ENCODE measurements around the gene GPR35.
"Not testable (repeated sequence)": the region's sequence is repeated elsewhere in the genome, so short reads cannot be mapped to it uniquely, and the experiment has no call there.

GPR35 gene

GRCh38 chr2:240601831-240602160, 23.5 kb upstream of the GPR35 start:
- no peak for DNase-seq (ENCODE audit: low read depth in 2 of 3, low spot score in 2 of 3)

GRCh38 chr2:240602266-240603050, 22.8 kb upstream of the GPR35 start:
- no peak for DNase-seq (ENCODE audit: low read depth in 2 of 3, low spot score in 2 of 3)

- no peak for DNase-seq (ENCODE audit: low read depth in 2 of 3, low spot score in 2 of 3)
Measured at GRCh38 chr2:240603081-240603835, 22.0 kb upstream of the GPR35 start.

GRCh38 chr2:240603846-240604245, 21.4 kb upstream of the GPR35 start:
- no peak for DNase-seq (ENCODE audit: low read depth in 2 of 3, low spot score in 2 of 3)

GRCh38 chr2:240604291-240604938, 20.9 kb upstream of the GPR35 start:
- no peak for DNase-seq (ENCODE audit: low read depth in 2 of 3, low spot score in 2 of 3)

GRCh38 chr2:240604939-240605716, 20.2 kb upstream of the GPR35 start:
- DNase-seq (ENCODE audit: low read depth in 2 of 3, low spot score in 2 of 3), result no peak

- no peak for DNase-seq (ENCODE audit: low read depth in 2 of 3, low spot score in 2 of 3)
Measured at GRCh38 chr2:240605867-240606743, 19.2 kb upstream of the GPR35 start.

GRCh38 chr2:240611601-240612210, 13.6 kb upstream of the GPR35 start:
- no peak for DNase-seq (ENCODE audit: low read depth in 2 of 3, low spot score in 2 of 3)

- no peak for DNase-seq (ENCODE audit: low read depth in 2 of 3, low spot score in 2 of 3)
Measured at GRCh38 chr2:240613781-240614180, 11.5 kb upstream of the GPR35 start.

GRCh38 chr2:240614391-240614790, 10.9 kb upstream of the GPR35 start:
- DNase-seq (ENCODE audit: low read depth in 2 of 3, low spot score in 2 of 3), result no peak

GRCh38 chr2:240615396-240615795, 9.9 kb upstream of the GPR35 start:
- DNase-seq (ENCODE audit: low read depth in 2 of 3, low spot score in 2 of 3), result no peak

- DNase-seq (ENCODE audit: low read depth in 2 of 3, low spot score in 2 of 3), result no peak
Measured at GRCh38 chr2:240615820-240616547, 9.3 kb upstream of the GPR35 start.

- not testable (repeated sequence) for DNase-seq (ENCODE audit: low read depth in 2 of 3, low spot score in 2 of 3)
Measured at GRCh38 chr2:240616860-240617666, 8.2 kb upstream of the GPR35 start.

GRCh38 chr2:240618776-240619175, 6.5 kb upstream of the GPR35 start:
- DNase-seq (ENCODE audit: low read depth in 2 of 3, low spot score in 2 of 3), result no peak

- DNase-seq (ENCODE audit: low read depth in 2 of 3, low spot score in 2 of 3), result no peak
Measured at GRCh38 chr2:240619506-240620148, 5.7 kb upstream of the GPR35 start.

GRCh38 chr2:240620149-240620731, 5.0 kb upstream of the GPR35 start:
- DNase-seq (ENCODE audit: low read depth in 2 of 3, low spot score in 2 of 3), result no peak

GRCh38 chr2:240620859-240621258, 4.4 kb upstream of the GPR35 start:
- no peak for DNase-seq (ENCODE audit: low read depth in 2 of 3, low spot score in 2 of 3)

- no peak for DNase-seq (ENCODE audit: low read depth in 2 of 3, low spot score in 2 of 3)
Measured at GRCh38 chr2:240622060-240622411, 3.2 kb upstream of the GPR35 start.

Measured in activated CD8-positive, alpha-beta memory T cell treated with anti-CD3 and anti-CD28 coated beads for 48 hours (primary cell).